UCSD-AML1 (cell line): Measurements from ENCODE around the gene PRAF2.

ENCODE experiments used
- DNase-seq: peaks from one replicate; lab custom pipeline; 2025; ENCODE audit not compliant: unreplicated experiment; lab: John Stamatoyannopoulos, UW

The PRAF2 gene

GRCh38 chrX:49075347-49075746 lies 1.5 kb upstream of the PRAF2 start:
- no peak for DNase-seq

GRCh38 chrX:49072712-49073095 lies 1.1 kb downstream of the PRAF2 start:
- DNase-seq = no peak

GRCh38 chrX:49071877-49072711 lies 1.7 kb downstream of the PRAF2 start:
- no peak for DNase-seq

DNA sequence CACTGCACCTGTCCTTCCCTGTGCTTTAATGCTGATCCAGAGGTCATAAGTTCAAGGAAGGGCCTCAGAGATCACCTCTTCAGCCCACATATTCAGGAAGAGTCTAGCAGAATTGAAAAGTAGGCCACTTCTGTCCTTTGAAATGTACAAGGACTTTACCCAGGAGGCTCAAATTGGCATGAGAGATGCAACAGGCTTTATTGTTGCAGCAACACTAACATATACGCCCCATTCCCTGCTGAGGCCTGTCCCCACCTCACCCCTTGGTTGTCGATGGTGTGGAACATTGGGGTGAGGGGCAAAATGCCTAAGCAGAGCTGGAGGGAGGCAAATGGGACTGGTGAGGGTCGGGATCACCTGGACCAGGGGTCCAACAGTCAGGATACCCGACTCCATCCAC lies 2.8 kb downstream of the PRAF2 start:
- DNase-seq = no peak

- DNase-seq = no peak
Observed at GRCh38 chrX:49069038-49069437, 4.8 kb downstream of the PRAF2 start.

GRCh38 chrX:49067285-49068120 lies 6.3 kb downstream of the PRAF2 start:
- DNase-seq = no peak

- no peak for DNase-seq
Observed at GRCh38 chrX:49066690-49067089, 7.1 kb downstream of the PRAF2 start.

DNA sequence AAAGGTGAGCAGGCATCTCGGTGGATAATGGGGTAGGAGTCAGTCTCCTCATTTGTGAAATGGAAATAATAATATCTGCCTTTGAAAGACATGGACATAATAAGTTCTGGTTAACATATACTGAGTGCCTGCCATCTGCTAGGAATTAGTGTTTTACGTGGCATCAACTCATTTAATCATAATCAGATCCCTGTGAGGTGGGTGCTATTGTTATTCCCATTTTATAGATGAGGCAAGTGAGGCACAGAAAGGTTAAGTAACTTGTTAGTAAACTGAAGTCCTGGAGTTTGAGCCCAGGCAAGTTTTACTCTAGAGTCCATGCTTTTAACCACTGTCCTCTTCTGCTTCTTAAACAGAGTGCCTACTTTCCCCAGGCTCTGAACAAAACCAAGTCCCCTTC lies 7.5 kb downstream of the PRAF2 start:
- DNase-seq = no peak

DNA sequence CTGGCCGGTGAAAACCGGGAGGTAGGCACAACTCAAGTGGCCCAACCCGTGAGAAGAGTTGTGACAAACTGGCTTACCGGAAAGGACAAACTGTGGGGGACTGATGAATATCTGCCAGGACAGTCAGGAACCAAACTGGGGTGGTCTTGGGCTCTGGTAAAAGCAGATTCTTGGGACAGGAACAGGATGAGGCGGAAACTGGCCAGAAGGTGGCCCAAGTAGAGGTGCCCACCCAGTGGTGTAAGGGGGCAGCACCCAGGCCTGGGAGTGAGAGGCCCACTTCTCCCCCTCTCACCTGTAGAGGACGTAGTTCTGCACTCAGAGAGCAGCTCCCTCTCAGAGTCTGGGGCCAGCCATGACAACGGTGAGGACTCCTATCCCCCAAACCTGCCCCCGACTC lies 9.1 kb downstream of the PRAF2 start:
- DNase-seq = no peak

GRCh38 chrX:49064303-49064702 lies 9.5 kb downstream of the PRAF2 start:
- DNase-seq = no peak

GRCh38 chrX:49063715-49064114 lies 10.1 kb downstream of the PRAF2 start:
- no peak for DNase-seq

DNA sequence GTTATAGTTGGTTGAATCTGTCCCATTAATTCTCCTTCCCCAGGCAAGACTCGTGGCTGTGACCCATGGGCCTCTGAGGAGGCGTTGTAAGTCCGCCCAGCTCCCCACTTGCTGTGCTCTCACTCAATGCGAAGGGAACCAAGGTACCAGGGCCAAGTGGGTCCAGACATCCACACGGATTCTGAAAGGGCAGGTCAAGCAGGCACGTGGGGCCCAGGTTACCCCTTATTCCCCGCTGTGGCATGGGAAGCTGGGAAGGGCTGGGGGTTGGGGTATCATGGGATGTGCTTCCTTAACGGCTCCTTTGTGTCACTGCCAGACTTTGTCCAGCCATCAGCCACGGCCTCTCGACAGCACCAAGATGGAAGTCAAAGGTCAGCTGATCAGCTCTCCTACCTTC lies 11.9 kb downstream of the PRAF2 start:
- no peak for DNase-seq

DNA sequence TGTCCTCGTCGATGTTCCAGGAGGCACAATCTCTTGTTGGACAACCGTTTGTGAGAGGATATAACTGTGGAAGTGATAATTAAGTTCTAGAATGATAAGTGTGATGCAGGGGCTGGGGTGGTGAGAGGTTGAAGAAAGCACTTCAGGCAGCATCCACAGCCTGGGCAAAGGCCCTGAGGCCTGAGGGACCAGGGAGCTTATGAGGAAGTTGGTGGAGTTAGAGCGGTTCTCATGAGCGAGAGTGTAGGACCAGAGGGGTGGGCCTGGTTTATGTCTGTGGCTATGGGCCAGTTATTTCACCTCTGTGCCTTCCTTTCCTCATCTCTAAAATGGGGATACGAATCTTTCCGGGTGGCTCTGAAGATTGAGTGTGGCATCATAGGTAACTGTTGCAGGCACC lies 12.3 kb downstream of the PRAF2 start:
- DNase-seq = no peak

DNA sequence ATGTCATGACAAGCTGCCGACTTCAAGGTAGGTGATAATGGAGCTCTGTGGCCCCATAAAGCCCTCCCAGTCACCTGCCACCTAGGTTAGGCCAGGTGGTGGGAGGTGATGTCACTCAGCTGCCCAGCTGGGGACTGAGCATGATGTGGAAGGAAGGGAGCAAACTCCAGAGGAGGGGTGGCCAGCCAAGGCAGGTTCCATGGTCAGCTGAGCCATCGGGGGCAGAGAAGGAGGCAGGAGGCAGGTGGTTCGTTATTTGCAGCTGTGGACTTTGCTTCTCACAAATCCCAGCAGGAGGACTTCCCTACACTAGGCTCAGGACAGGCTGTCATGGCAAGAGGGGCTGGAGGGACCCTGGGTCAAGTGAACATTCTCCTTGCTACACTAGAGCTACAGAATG lies 12.9 kb downstream of the PRAF2 start:
- DNase-seq = no peak

DNA sequence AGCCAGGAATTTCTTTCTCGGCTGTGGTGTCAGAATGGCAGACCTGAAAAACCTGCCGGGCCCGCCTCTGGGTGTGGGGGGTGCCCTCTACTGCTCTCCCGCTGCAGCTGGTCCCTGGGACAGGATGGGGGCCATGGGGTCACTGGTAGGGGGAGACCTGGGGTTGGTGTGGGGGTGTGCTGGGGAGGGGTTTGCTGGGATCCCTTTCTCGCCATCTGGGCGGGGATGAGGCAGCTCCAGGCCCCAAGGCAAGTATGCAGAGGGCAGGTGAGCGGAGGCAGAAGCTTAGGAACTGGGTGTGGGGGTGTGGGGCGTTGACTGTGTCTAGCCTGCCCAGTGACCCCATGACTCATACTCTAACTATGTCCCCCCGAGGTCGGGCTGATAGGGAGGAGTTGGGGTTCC lies 14.1 kb downstream of the PRAF2 start:
- DNase-seq = no peak

GRCh38 chrX:49059201-49059600 lies 14.6 kb downstream of the PRAF2 start:
- no peak for DNase-seq

DNA sequence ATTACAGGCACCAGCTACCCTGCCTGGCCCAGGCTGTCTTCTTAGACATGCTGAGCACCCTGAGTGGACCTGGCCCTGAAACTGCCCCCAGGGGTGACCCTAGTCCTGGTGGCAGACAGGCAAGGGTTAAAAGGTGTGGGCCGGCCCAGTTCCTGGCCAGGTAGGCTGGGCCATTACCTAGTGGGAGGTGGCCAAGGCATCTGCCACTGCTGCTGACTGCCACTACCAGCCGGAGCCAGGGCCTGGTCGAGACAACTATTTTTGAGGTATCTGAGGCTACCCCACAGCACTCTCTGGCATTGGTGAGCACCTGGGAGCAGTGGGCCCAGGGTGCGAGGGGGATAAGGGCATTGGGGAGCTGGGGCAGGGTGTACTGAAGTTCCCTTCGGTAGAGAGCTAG lies 15.0 kb downstream of the PRAF2 start, which contains the start of gene CCDC120:
CCDC120 (plus strand) TSS at position 206 of the 400 bp plus-strand sequence. CDS start 3,043 bp downstream, outside the sequence.
- no peak for DNase-seq

- no peak for DNase-seq
Observed at GRCh38 chrX:49054073-49054762, 19.6 kb downstream of the PRAF2 start.

GRCh38 chrX:49053223-49054072 lies 20.4 kb downstream of the PRAF2 start:
- no peak for DNase-seq

DNA sequence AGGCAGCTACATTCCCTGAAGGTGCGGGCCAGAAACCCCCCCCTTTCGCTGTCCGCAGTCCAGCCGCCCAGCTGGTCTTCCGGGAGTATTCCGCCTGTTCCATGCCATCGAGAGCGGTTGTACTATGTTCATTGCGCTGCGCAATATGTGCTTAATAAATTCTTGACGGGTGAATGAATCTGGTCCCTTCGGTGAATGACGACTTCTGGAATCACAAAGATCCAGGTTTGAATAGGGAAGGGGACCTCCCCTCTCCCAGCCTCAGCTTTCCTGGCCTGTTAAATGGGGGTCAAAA lies 29.9 kb downstream of the PRAF2 start:
- no peak for DNase-seq
